ENCODE data around the gene ENPP3. TPM values are rescaled to one million over a fixed set of nuclear protein-coding genes. Genes with fewer than 3 reads are reported as not detected.

Gene ENPP3
- total RNA-seq, 3 donors from 2014 or later = 0.98 to 1.8 (median 1.8) TPM

DNA sequence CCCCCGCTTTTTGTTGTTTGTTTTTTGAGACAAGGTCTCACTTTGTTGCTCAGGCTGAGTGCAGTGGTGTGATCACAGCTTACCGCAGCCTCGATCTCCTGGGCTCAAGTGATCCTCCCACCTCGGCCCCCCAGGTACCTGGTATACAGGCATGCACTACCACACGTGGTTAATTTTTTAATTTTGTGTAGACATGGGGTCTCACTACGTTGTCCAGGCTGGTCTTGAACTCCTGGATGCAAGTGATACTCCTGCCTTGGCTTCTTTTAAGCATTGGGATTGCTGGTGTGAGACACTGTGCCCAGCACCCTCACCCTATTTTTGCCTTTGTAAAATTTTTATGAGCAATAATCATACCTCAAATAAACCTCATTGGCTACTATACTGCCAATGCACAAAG, 5.5 kb downstream of the ENPP3 start:
- Histone ChIP-seq H3K27ac (no peak overlapping the region), H3K27me3 (no peaks in the 10 kb centered on the region), H3K4me3 (no peak overlapping the region), H3K4me1 (no peaks in the 10 kb centered on the region), H3K9me3 (no peaks in the 10 kb centered on the region), H3K36me3 (no peaks in the 10 kb centered on the region)
- intact Hi-C loops (cut with DNase I; ENCODE audit: low total_unique reads) = no loop called here
- DNase-seq (ENCODE audit: low spot score in 2 of 2) = no peak
- TF ChIP-seq POLR2A (IDR thresholded peaks at IDR 0.05) (no peak), POLR2AphosphoS5 (IDR thresholded peaks at IDR 0.05) (no peak)
- TF ChIP-seq, protein P1, sequence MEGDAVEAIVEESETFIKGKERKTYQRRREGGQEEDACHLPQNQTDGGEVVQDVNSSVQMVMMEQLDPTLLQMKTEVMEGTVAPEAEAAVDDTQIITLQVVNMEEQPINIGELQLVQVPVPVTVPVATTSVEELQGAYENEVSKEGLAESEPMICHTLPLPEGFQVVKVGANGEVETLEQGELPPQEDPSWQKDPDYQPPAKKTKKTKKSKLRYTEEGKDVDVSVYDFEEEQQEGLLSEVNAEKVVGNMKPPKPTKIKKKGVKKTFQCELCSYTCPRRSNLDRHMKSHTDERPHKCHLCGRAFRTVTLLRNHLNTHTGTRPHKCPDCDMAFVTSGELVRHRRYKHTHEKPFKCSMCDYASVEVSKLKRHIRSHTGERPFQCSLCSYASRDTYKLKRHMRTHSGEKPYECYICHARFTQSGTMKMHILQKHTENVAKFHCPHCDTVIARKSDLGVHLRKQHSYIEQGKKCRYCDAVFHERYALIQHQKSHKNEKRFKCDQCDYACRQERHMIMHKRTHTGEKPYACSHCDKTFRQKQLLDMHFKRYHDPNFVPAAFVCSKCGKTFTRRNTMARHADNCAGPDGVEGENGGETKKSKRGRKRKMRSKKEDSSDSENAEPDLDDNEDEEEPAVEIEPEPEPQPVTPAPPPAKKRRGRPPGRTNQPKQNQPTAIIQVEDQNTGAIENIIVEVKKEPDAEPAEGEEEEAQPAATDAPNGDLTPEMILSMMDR (IDR thresholded peaks at IDR 0.05) = no peak

DNA sequence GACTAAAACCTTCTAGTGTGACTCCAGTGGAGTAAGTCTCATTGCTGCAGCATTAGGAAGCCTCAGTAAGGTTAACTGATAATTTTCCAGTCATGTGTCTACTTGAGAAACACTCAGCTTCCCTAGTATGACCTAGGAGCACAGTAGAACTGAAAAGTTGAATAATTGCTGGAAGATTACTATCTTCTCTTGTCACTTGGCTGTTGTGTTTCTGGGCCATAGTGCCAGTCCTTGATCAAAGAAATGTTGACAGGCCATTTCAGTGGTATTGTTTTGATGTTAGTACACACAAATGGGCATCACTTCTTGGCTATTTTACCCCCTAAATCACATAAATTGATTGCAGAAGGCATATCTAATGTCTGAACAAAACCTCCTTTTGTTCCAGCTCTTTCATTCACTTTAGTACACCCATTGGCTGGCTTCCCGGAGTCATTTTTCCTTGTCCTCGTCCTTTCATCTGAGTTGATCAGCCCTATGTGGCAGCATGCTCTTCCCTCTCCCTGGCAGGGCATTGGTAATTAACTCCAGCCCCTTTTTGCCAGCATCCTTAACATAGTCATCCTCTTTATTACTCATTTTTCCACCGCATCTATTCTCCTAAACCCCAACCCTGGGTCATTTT, 6.0 kb downstream of the ENPP3 start:
- Histone ChIP-seq H3K36me3 (no peaks in the 10 kb centered on the region), H3K4me1 (no peaks in the 10 kb centered on the region), H3K9me3 (no peaks in the 10 kb centered on the region), H3K27ac (no peak overlapping the region), H3K4me3 (no peak overlapping the region), H3K27me3 (no peaks in the 10 kb centered on the region)
- DNase-seq (ENCODE audit: low spot score in 2 of 2) = no peak
- intact Hi-C loops (cut with DNase I; ENCODE audit: low total_unique reads) = no loop called here
- TF ChIP-seq POLR2A (IDR thresholded peaks at IDR 0.05) (no peak), POLR2AphosphoS5 (IDR thresholded peaks at IDR 0.05) (no peak)

DNA sequence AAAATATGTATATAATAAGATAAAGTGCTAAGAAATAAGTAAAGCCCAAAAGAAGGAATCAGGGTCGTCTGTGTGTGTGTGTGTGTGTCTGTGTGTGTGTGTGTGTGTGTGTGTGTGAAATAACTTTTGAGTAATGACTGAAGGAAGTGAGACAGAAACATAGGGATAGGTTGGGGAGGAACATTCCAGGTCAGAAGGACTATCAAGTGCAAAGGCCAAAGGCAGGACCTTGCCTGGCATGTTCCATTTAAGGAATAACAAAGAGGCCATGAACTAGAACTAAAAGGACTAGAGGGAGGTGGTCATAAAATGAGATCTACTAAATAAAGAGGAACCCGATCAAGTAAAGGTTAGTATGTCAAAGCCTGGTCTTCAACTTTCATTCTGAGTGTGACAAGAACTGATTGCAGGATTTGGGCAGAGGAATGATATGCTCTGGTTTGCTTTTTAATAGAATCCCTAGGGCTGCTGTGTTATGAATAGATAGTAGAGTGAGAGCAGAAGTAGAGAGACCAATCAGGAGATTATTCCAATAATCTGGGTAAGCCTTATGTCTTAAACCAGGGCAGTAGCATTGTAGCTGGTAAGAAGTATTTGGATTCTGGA, 6.9 kb downstream of the ENPP3 start:
- TF ChIP-seq POLR2AphosphoS5 (IDR thresholded peaks at IDR 0.05) (no peak), POLR2A (IDR thresholded peaks at IDR 0.05) (no peak)
- TF ChIP-seq, protein P1 (IDR thresholded peaks at IDR 0.05) = no peak
- no peak overlapping the region for H3K4me3 ChIP-seq
- no peaks in the 10 kb centered on the region for H3K27me3 ChIP-seq
- H3K27ac ChIP-seq = no peak overlapping the region
- no peaks in the 10 kb centered on the region for H3K4me1 ChIP-seq
- no peaks in the 10 kb centered on the region for H3K36me3 ChIP-seq
- no peaks in the 10 kb centered on the region for H3K9me3 ChIP-seq
- intact Hi-C loops (cut with DNase I; ENCODE audit: low total_unique reads) = no loop called here
- no peak for DNase-seq (ENCODE audit: low spot score in 2 of 2)

DNA sequence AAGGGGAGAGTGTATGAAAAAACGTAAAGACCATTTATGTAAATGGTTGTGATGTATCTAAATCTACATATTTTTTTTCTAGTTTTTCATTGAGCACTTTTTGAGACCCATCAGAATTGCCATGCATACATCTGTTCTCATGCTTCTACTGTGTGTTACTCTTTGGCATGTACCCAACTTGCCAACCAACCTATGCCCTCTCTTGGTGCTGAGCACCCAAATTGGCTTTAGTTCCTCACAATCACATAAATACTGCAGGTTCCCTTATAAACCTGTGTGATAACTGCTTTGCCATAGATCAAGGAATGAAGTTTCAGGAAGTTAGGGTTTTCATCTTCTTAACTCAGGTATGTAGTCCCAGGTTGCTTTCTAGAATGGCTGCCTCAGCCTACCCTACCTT, 7.8 kb downstream of the ENPP3 start:
- Histone ChIP-seq H3K4me3 (no peak overlapping the region), H3K27ac (no peak overlapping the region), H3K9me3 (no peaks in the 10 kb centered on the region), H3K27me3 (no peaks in the 10 kb centered on the region), H3K36me3 (no peaks in the 10 kb centered on the region), H3K4me1 (no peaks in the 10 kb centered on the region)
- DNase-seq (ENCODE audit: low spot score in 2 of 2) = no peak
- TF ChIP-seq POLR2AphosphoS5 (IDR thresholded peaks at IDR 0.05) (no peak), POLR2A (IDR thresholded peaks at IDR 0.05) (no peak)
- TF ChIP-seq, protein P1 (IDR thresholded peaks at IDR 0.05) = no peak
- intact Hi-C loops (cut with DNase I; ENCODE audit: low total_unique reads) = no loop called here

DNA sequence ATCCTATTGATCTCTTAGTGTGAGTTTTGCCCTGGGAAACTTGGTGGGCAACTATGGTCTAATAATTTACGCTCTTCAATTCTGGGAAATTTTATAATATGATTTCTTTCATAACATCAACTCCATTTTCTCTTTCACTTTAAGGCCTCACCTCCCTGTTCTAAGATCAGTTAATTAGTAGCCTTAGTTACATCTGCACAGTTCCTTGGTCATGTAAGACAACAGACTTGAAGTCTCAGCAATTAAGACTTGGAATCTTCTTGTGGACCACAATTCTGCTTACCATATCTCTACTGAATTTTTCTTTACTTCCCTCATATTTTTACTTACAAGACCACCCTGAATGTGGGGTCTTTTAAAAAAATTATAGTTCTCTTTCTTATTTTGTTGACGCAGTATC, 8.7 kb downstream of the ENPP3 start:
- intact Hi-C loops (cut with DNase I; ENCODE audit: low total_unique reads) = no loop called here
- Histone ChIP-seq H3K27me3 (no peaks in the 10 kb centered on the region), H3K4me3 (no peak overlapping the region), H3K9me3 (no peaks in the 10 kb centered on the region), H3K36me3 (no peaks in the 10 kb centered on the region), H3K27ac (no peak overlapping the region), H3K4me1 (no peaks in the 10 kb centered on the region)
- DNase-seq (ENCODE audit: low spot score in 2 of 2) = no peak
- TF ChIP-seq, protein P1 (IDR thresholded peaks at IDR 0.05) = no peak
- TF ChIP-seq POLR2AphosphoS5 (IDR thresholded peaks at IDR 0.05) = no peak
- no peak for TF ChIP-seq POLR2A (IDR thresholded peaks at IDR 0.05)
